ENCODE data around the gene DCDC2B. TPM values are rescaled to one million over a fixed set of nuclear protein-coding genes. Genes with fewer than 3 reads are reported as not detected.
A peak's percentile ranks its signal among the peaks of the same experiment; 100 is the strongest.

Gene DCDC2B
- total RNA-seq, 4 donors from 2014 or later: not detected

DNA sequence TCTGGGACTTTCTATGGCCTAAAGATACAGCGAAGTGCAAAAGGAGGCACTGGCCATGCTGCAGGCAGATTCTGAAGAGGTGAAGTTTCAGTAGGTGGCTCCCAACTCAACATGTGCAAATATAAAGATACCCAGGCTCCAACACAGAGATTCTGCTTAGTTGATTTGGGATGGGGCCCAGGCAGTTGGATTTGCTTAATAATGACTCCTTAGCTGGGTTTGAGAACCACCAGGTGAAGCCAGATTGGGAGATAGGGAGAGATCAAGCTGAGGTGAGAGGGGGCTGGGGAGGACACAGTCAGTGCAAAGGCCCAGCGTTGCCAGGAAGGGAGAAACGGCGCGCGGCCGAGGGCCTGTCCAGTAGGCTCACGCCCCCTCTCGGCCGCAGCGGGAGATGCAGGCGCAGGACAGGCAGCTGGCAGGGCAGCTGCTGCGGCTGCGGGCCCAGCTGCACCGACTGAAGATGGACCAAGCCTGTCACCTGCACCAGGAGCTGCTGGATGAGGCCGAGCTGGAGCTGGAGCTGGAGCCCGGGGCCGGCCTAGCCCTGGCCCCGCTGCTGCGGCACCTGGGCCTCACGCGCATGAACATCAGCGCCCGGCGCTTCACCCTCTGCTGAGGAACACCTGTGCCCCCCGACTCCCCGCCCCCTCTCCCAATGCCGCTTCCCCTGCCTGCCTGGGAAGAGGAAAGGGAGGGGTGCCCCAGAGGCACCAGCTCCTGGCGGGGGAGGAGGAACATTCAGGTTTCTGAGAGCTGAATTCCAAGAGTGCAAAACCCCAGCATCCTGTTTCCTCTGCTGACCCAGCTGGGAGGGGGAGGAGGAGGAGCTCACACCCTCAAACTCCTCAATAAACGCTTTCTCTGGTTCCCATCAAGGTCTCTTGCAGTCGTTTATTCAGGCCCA is 39.3 kb downstream of the DCDC2B start:
- TF ChIP-seq, protein P1, sequence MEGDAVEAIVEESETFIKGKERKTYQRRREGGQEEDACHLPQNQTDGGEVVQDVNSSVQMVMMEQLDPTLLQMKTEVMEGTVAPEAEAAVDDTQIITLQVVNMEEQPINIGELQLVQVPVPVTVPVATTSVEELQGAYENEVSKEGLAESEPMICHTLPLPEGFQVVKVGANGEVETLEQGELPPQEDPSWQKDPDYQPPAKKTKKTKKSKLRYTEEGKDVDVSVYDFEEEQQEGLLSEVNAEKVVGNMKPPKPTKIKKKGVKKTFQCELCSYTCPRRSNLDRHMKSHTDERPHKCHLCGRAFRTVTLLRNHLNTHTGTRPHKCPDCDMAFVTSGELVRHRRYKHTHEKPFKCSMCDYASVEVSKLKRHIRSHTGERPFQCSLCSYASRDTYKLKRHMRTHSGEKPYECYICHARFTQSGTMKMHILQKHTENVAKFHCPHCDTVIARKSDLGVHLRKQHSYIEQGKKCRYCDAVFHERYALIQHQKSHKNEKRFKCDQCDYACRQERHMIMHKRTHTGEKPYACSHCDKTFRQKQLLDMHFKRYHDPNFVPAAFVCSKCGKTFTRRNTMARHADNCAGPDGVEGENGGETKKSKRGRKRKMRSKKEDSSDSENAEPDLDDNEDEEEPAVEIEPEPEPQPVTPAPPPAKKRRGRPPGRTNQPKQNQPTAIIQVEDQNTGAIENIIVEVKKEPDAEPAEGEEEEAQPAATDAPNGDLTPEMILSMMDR (IDR thresholded peaks at IDR 0.05): peak; percentile 71 to 82 (median 77)
- TF ChIP-seq POLR2A (IDR thresholded peaks at IDR 0.05): no peak
- no peak for TF ChIP-seq EP300 (IDR thresholded peaks at IDR 0.05)
- H3K27me3 ChIP-seq: no peaks in the 10 kb centered on the region
- no peaks in the 10 kb centered on the region for H3K36me3 ChIP-seq
- no peaks in the 10 kb centered on the region for H3K9me3 ChIP-seq
- no peak overlapping the region for H3K4me3 ChIP-seq
- 12 to 14% methylated on average over 31 of the region's 31 CpGs for WGBS, 2 donors
- peaks cover 0 to 41% (median 21%) of the 10 kb centered on the region in 4 donors for H3K4me1 ChIP-seq
- peak overlapping the region in 3 of 4 donors; percentile 53 to 62 (median 56) for H3K27ac ChIP-seq
- DNase-seq (ENCODE audit: low spot score in 2 of 2): peak; percentile 82

DNA sequence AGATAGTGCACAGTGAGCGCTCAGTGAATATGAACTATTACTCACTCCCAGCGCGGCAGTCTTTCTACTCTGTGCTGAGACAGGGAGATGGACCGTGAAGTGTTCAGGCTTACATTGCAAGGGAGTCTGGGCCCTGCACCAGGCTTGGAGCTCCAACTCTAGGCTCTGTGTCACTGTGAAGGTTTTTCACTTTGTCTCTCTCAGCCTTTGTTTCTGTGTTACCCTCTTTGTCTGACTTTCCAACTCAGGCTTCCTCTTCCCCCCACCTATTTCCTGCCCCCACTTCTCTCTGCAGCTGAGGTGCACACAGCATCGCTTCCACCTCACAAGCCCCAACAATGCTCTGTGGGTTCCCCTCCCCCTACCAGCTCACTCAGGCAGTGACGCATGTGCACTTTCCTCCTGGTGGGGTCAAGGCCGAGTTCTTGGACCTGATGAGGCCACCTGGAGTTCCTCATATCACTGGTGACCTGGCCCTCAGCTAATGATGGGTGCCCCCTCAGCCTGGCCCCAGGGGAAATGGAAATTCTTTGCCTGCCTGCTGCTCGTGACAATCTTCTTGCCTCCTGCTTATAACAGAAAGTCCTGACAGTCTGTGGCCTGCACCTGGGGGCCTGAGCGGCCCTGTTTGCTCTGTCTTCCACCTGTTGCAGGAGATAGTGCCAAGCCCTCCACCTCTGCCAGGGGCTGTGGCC is 41.1 kb downstream of the DCDC2B start:
- peak in 1 of 2 donors; percentile 31 for DNase-seq (ENCODE audit: low spot score in 2 of 2)
- TF ChIP-seq EP300 (IDR thresholded peaks at IDR 0.05) (peak in 1 of 2 donors; percentile 42), POLR2A (IDR thresholded peaks at IDR 0.05) (no peak)
- no peaks in the 10 kb centered on the region for H3K27me3 ChIP-seq
- H3K27ac ChIP-seq: peak overlapping the region in 1 of 4 donors; percentile 86
- H3K9me3 ChIP-seq: no peaks in the 10 kb centered on the region
- WGBS, 2 donors: 63 to 64% methylated on average over 9 of the region's 9 CpGs
- peaks cover 0 to 41% (median 21%) of the 10 kb centered on the region in 4 donors for H3K4me1 ChIP-seq
- H3K4me3 ChIP-seq: no peak overlapping the region
- H3K36me3 ChIP-seq: no peaks in the 10 kb centered on the region

DNA sequence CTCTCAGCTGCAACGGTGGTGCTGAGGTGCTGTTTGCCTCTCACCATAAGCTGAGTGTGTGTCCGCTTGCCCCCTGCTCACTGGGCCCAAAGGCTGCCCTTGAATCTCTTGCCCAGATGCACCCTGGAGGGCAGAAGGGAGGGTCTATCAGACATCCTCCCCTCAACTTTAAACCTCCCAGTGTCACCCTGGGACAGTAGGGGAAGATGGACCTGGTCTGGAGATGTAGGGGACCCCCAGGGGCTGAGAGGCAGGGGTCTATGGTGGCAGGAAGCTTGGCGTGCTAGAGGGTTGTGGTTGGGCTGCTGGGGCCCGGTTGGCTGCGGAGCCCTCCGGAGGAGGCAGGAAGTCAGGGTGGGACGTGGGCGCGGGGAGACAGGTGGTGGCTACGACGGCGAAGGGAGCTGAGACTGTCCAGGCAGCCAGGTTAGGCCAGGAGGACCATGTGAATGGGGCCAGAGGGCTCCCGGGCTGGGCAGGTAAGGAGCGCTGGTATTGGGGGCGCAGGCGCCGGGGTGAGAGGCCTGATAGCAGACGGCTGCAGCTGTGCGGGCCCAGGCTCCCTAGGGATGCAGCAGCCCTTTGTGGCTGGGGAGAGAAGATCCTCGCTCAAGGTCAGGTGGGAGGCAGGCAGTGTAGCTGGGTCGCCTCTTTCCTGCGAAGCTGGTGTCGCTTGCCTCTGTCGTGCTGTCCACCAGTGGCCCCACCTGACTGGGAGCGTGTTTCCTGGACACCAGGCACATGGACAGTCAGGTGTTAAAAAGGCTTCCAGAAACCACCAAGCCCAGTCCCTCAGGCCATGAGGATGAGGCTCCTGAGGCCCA is 42.2 kb downstream of the DCDC2B start, which contains the start of gene LCK:
Gene LCK, plus strand, starts transcription at position 373 of the 824 bp plus-strand sequence. CDS start 23,065 bp downstream, outside the sequence.
- Histone ChIP-seq H3K27me3 (no peaks in the 10 kb centered on the region), H3K4me3 (peak within 1 kb of the TSS in 1 of 4 donors; percentile 38), H3K9me3 (no peaks in the 10 kb centered on the region), H3K27ac (peak within 1 kb of the TSS in 3 of 4 donors; percentile 11 to 86 (median 41)), H3K4me1 (peaks cover 0 to 41% (median 20%) of the 10 kb centered on the region in 4 donors), H3K36me3 (no peaks in the 10 kb centered on the region)
- TF ChIP-seq, protein P1 (IDR thresholded peaks at IDR 0.05): no peak
- TF ChIP-seq EP300 (IDR thresholded peaks at IDR 0.05) (no peak), POLR2A (IDR thresholded peaks at IDR 0.05) (no peak)
- DNase-seq (ENCODE audit: low spot score in 2 of 2): no peak
- WGBS, 2 donors: 74 to 75% methylated on average over 22 to 25 of the region's 25 CpGs

DNA sequence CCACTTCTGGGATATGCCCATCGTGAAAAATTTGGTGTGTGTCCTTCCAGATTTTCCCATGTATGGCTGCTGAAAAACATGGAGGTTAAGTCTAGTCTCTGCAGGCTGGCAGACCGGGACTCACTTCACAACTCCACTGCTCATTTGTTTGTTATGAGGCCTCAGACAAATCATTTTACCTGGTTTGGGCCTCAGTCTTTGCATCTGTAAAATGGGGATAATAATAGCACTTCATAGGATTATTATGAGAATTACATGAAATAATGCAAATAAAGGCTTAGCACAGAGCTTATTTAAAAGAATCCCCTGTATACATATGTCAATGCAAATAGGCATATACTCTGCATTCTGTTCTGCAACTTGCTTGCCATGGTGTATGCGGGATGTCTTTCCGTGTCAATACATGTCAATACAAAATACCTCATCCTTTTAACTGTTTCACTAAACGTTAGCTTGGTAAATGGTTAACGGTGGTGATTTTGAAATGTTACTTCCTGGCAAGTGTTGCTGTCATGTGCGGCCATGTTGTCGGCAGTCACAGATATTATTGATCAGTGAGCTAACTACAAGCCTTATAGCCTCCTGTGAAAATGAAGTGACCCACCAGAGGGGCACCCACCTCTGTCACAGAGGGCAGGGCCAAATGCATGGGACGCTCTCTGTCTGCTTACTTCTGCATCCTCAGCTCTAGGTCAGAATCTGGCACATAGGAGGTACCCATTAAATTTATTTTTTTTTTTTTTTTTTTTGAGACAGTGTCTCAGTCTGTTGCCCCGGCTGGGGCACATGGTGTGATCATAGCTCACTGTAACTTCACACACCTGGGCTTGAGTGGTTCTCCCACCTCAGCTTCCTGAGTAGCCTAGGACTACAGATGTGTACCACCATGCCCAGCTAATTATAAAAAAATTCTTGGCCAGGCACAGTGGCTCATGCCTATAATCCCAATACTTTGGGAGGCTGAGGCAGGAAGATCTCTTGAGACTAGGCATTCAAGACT is 46.5 kb downstream of the DCDC2B start:
- H3K4me3 ChIP-seq: no peak overlapping the region
- H3K36me3 ChIP-seq: no peaks in the 10 kb centered on the region
- no peaks in the 10 kb centered on the region for H3K27me3 ChIP-seq
- TF ChIP-seq EP300 (IDR thresholded peaks at IDR 0.05): no peak
- no peak for TF ChIP-seq POLR2A (IDR thresholded peaks at IDR 0.05)
- TF ChIP-seq, protein P1 (IDR thresholded peaks at IDR 0.05): no peak
- H3K27ac ChIP-seq: no peak overlapping the region
- peaks cover 0 to 7% (median 0%) of the 10 kb centered on the region in 4 donors for H3K4me1 ChIP-seq
- no peaks in the 10 kb centered on the region for H3K9me3 ChIP-seq
- no peak for DNase-seq (ENCODE audit: low spot score in 2 of 2)
- 85 to 86% methylated on average over 10 of the region's 10 CpGs for WGBS, 2 donors

Data from tibial nerve (tissue), 4 donors.